Neural cell (in vitro differentiated cells): ENCODE data around the gene PSORS1C2. TPM values are rescaled to one million over a fixed set of nuclear protein-coding genes. Genes with fewer than 3 reads are reported as not detected.
"Not testable (repeated sequence)": the region's sequence is repeated elsewhere in the genome, so short reads cannot be mapped to it uniquely, and the experiment has no call there.

ENCODE experiments used
- H2AFZ ChIP-seq: fragments of 200-600, 300-800 bp; sonication (generic), shearing (Covaris generic); 2 replicates; pipeline ENCODE4 v1.6.0; 2014; ENCODE audit warnings: low read depth, mild to moderate bottlenecking, antibody characterized with exemption, low read length, moderate library complexity
- H3F3A ChIP-seq: fragments of 200-600 bp; shearing (Covaris generic); 2 replicates; pipeline ENCODE4 v1.6.1; 2016; ENCODE audit warnings: mild to moderate bottlenecking, moderate library complexity, mixed read lengths, antibody characterized with exemption, low read length; ENCODE audit not compliant: insufficient read depth, poor library complexity, severe bottlenecking
- H3K27ac ChIP-seq: fragments of 200-600, 300-800 bp; sonication (generic), shearing (Covaris generic); 2 replicates; pipeline ENCODE4 v1.5.1; 2014; ENCODE audit warnings: mild to moderate bottlenecking, low read length, moderate library complexity
- H3K27me3 ChIP-seq: fragments of 300-800, 200-600 bp; sonication (generic), shearing (Covaris generic); 2 replicates; pipeline ENCODE4 v1.6.0; 2014; ENCODE audit warnings: mild to moderate bottlenecking, low read depth, low read length, moderate library complexity; ENCODE audit not compliant: insufficient read depth
- H3K36me3 ChIP-seq: fragments of 300-800, 200-600 bp; sonication (generic), shearing (Covaris generic); 2 replicates; pipeline ENCODE4 v1.5.1; 2014; ENCODE audit warnings: mild to moderate bottlenecking, antibody characterized with exemption, low read length, moderate library complexity; ENCODE audit not compliant: insufficient read depth
- H3K4me2 ChIP-seq: fragments of 300-800, 200-600 bp; sonication (generic), shearing (Covaris generic); 2 replicates; pipeline ENCODE4 v1.6.0; 2014; ENCODE audit warnings: mild to moderate bottlenecking, low read length
- H3K4me3 ChIP-seq: fragments of 300-800, 200-600 bp; sonication (generic), shearing (Covaris generic); 2 replicates; pipeline ENCODE4 v1.5.1; 2014; ENCODE audit warnings: mild to moderate bottlenecking, low read length, moderate library complexity
- H3K79me2 ChIP-seq: fragments of 200-600 bp; shearing (Covaris generic); replicated peaks from 2 replicates; pipeline ENCODE4 v1.6.0; 2014; ENCODE audit warnings: mild to moderate bottlenecking, low read length, moderate library complexity; ENCODE audit not compliant: insufficient read depth
- H3K9ac ChIP-seq: fragments of 300-800, 200-600 bp; sonication (generic), shearing (Covaris generic); 2 replicates; pipeline ENCODE4 v1.6.1; 2016; ENCODE audit warnings: mild to moderate bottlenecking, low read length, mixed read lengths
- H3K9me2 ChIP-seq: fragments of 200-600 bp; shearing (Covaris generic); 2 replicates; pipeline ENCODE4 v1.6.1; 2016; ENCODE audit warnings: mild to moderate bottlenecking, low read length, mixed read lengths; ENCODE audit not compliant: insufficient read depth
- H3K9me3 ChIP-seq: fragments of 200-600, 300-800 bp; sonication (generic), shearing (Covaris generic); 2 replicates; pipeline ENCODE4 v1.6.1; 2016; ENCODE audit warnings: mild to moderate bottlenecking, mixed run types, low read length, moderate library complexity, mixed read lengths
- H4K20me1 ChIP-seq: fragments of 200-600 bp; shearing (Covaris generic); 2 replicates; pipeline ENCODE4 v1.6.1; 2016; ENCODE audit warnings: mild to moderate bottlenecking, mixed run types; ENCODE audit not compliant: insufficient read depth
- EP300 ChIP-seq: fragments of 450-650 bp; conservative IDR thresholded peaks from 2 replicates; pipeline ENCODE4 v1.6.1; 2014; ENCODE audit warnings: antibody characterized with exemption, mild to moderate bottlenecking, moderate library complexity; ENCODE audit not compliant: poor library complexity, severe bottlenecking
- EZH2 ChIP-seq: fragments of 200-600, 300-800 bp; shearing (Covaris generic), sonication (generic); IDR thresholded peaks from 2 replicates; pipeline ENCODE4 v1.6.1; 2014; ENCODE audit warnings: antibody characterized with exemption, low read length, borderline replicate concordance, mild to moderate bottlenecking; ENCODE audit not compliant: insufficient read depth, poor library complexity, severe bottlenecking
- MXI1 ChIP-seq: fragments of 450-650 bp; conservative IDR thresholded peaks from 2 replicates; pipeline ENCODE4 v1.6.1; 2014; ENCODE audit warnings: antibody characterized with exemption, mild to moderate bottlenecking; ENCODE audit not compliant: poor library complexity, severe bottlenecking
- POLR2AphosphoS5 ChIP-seq: IDR thresholded peaks from 2 replicates; pipeline ENCODE4 v1.6.1; 2012
- RAD21 ChIP-seq: fragments of 450-650 bp; conservative IDR thresholded peaks from 2 replicates; pipeline ENCODE4 v1.6.1; 2014; ENCODE audit warnings: antibody characterized with exemption, mild to moderate bottlenecking, moderate library complexity
- SMC3 ChIP-seq: fragments of 450-650 bp; conservative IDR thresholded peaks from 2 replicates; pipeline ENCODE4 v1.6.1; 2014; ENCODE audit warnings: antibody characterized with exemption, mild to moderate bottlenecking, moderate library complexity; ENCODE audit not compliant: poor library complexity
- TAF1 ChIP-seq: IDR thresholded peaks from 2 replicates; pipeline ENCODE4 v1.6.1; 2012; ENCODE audit warnings: low read depth
- polyA plus RNA-seq: library from polyadenylated mRNA; depleted of rRNA; stranded (reverse); fragments of >200 nt; gene quantifications from 2 replicates; pipeline ENCODE4 v1.2.3, GENCODE V29; 2014
- TF ChIP-seq, protein P1 (sequence below): fragments of 450-650 bp; IDR thresholded peaks from 2 replicates; pipeline ENCODE4 v1.5.1; 2014; ENCODE audit warnings: antibody characterized with exemption, mild to moderate bottlenecking, moderate library complexity; ENCODE audit not compliant: poor library complexity, severe bottlenecking
- TF ChIP-seq, protein P2 (sequence below): IDR thresholded peaks from 2 replicates; pipeline ENCODE4 v1.6.1; 2012; ENCODE audit warnings: borderline replicate concordance

The PSORS1C2 gene
- polyA plus RNA-seq, 1 donor from 2014 or later: not detected

GRCh38 chr6:31165986-31166385 is 27.1 kb upstream of the PSORS1C2 start:
- Histone ChIP-seq H3K36me3 (no peaks in the 10 kb centered on the region), H3K79me2 (no peaks in the 10 kb centered on the region), H3K9me2 (no peaks in the 10 kb centered on the region), H3K4me3 (no peak overlapping the region), H3K9me3 (no peaks in the 10 kb centered on the region), H4K20me1 (no peaks in the 10 kb centered on the region), H3K9ac (no peak overlapping the region), H3F3A (no peaks in the 10 kb centered on the region), H2AFZ (no peak overlapping the region), H3K27ac (no peak overlapping the region), H3K27me3 (no peaks in the 10 kb centered on the region), H3K4me2 (no peak overlapping the region)
- no peak for TF ChIP-seq TAF1
- TF ChIP-seq EP300: no peak
- no peak for TF ChIP-seq MXI1
- no peak for TF ChIP-seq POLR2AphosphoS5
- TF ChIP-seq, protein P1, sequence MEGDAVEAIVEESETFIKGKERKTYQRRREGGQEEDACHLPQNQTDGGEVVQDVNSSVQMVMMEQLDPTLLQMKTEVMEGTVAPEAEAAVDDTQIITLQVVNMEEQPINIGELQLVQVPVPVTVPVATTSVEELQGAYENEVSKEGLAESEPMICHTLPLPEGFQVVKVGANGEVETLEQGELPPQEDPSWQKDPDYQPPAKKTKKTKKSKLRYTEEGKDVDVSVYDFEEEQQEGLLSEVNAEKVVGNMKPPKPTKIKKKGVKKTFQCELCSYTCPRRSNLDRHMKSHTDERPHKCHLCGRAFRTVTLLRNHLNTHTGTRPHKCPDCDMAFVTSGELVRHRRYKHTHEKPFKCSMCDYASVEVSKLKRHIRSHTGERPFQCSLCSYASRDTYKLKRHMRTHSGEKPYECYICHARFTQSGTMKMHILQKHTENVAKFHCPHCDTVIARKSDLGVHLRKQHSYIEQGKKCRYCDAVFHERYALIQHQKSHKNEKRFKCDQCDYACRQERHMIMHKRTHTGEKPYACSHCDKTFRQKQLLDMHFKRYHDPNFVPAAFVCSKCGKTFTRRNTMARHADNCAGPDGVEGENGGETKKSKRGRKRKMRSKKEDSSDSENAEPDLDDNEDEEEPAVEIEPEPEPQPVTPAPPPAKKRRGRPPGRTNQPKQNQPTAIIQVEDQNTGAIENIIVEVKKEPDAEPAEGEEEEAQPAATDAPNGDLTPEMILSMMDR: no peak
- TF ChIP-seq RAD21: no peak
- TF ChIP-seq, protein P2, sequence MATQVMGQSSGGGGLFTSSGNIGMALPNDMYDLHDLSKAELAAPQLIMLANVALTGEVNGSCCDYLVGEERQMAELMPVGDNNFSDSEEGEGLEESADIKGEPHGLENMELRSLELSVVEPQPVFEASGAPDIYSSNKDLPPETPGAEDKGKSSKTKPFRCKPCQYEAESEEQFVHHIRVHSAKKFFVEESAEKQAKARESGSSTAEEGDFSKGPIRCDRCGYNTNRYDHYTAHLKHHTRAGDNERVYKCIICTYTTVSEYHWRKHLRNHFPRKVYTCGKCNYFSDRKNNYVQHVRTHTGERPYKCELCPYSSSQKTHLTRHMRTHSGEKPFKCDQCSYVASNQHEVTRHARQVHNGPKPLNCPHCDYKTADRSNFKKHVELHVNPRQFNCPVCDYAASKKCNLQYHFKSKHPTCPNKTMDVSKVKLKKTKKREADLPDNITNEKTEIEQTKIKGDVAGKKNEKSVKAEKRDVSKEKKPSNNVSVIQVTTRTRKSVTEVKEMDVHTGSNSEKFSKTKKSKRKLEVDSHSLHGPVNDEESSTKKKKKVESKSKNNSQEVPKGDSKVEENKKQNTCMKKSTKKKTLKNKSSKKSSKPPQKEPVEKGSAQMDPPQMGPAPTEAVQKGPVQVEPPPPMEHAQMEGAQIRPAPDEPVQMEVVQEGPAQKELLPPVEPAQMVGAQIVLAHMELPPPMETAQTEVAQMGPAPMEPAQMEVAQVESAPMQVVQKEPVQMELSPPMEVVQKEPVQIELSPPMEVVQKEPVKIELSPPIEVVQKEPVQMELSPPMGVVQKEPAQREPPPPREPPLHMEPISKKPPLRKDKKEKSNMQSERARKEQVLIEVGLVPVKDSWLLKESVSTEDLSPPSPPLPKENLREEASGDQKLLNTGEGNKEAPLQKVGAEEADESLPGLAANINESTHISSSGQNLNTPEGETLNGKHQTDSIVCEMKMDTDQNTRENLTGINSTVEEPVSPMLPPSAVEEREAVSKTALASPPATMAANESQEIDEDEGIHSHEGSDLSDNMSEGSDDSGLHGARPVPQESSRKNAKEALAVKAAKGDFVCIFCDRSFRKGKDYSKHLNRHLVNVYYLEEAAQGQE: no peak
- TF ChIP-seq EZH2: no peak
- TF ChIP-seq SMC3: no peak

GRCh38 chr6:31165064-31165832 is 26.4 kb upstream of the PSORS1C2 start:
- not testable (repeated sequence) for H3K4me2 ChIP-seq, H3K27me3 ChIP-seq, H2AFZ ChIP-seq, H4K20me1 ChIP-seq, H3K36me3 ChIP-seq, H3F3A ChIP-seq, H3K9me2 ChIP-seq, H3K9me3 ChIP-seq, H3K4me3 ChIP-seq, H3K79me2 ChIP-seq, H3K9ac ChIP-seq, H3K27ac ChIP-seq

- not testable (repeated sequence) for H3K27me3 ChIP-seq, H3K9me3 ChIP-seq, H3K36me3 ChIP-seq, H4K20me1 ChIP-seq, H3K4me3 ChIP-seq, H3K79me2 ChIP-seq, H2AFZ ChIP-seq, H3K9ac ChIP-seq, H3K9me2 ChIP-seq, H3K4me2 ChIP-seq, H3F3A ChIP-seq, H3K27ac ChIP-seq
Measured at GRCh38 chr6:31164475-31165063, 25.7 kb upstream of the PSORS1C2 start.
